ENCODE results near the gene HMGN2.

The HMGN2 gene

DNA sequence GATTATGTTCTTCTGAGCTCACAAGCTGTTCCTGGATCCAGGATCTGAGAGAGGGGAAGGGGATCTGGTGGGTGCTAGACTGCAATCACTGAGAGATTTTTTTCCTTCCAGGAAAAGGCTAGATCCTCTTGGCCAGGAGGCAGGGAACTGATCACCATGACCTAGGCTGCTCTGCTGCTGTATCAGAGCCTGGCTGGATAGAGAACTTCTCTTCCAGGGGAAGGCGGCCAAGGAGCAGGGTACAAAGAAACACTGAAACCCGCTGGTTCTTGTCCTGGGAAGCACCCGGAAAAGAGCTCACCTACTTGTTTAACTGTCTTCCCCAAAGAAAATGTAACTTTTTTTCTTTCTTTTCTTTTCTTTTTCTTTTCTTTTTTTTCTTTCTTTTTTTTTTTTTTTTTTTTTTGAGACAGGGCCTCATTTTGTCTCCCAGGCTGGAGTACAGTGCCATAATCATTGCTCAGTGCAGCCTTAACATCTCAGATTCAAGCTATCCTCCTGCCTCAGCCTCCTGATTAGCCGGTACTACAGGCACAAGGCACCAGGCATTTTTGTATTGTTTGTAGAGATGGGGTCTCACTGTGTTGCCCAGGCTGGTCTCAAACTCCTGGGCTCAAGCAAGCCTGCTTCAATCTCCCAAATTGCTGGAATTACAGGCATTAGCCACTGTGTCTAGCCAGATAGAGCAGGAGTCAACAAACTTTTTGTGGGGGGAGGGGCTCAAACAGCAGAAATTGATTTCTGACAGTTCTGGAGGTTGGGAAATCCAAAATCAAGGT is 44.9 kb downstream of the HMGN2 start:
- no peak overlapping the region for H3K4me3 ChIP-seq (ENCODE audit: low read length)
- no peak overlapping the region for H3K4me2 ChIP-seq (ENCODE audit: low read length)
- peaks cover 35% of the 10 kb centered on the region for H3K27me3 ChIP-seq (ENCODE audit: control insufficient read depth, insufficient read depth, low read length)
- no peaks in the 10 kb centered on the region for H3K9me3 ChIP-seq (replicated peaks; ENCODE audit: low read length)
- H3K36me3 ChIP-seq (ENCODE audit: insufficient read depth, low read length), result no peaks in the 10 kb centered on the region
- H3K4me1 ChIP-seq (ENCODE audit: control insufficient read depth, insufficient read depth, low read length), result no peaks in the 10 kb centered on the region
- no peak overlapping the region for H3K9ac ChIP-seq (ENCODE audit: low read depth, low read length)

DNA sequence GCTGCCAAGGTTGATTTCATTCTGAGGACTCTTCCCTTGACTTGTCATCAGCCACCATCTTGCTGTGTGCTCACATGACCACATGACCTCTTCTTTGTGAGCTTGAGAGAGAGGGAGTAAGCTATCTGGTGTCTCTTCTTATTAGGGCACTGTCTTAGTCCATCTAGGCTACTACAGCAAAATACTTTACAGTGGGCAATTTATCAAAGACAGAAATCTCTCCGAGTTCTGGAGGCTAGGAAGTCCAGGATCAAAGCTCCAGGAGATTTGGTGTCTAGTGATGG is 45.5 kb downstream of the HMGN2 start:
- Histone ChIP-seq H3K4me2 (ENCODE audit: low read length) (no peak overlapping the region), H3K4me1 (ENCODE audit: control insufficient read depth, insufficient read depth, low read length) (no peaks in the 10 kb centered on the region)

DNA sequence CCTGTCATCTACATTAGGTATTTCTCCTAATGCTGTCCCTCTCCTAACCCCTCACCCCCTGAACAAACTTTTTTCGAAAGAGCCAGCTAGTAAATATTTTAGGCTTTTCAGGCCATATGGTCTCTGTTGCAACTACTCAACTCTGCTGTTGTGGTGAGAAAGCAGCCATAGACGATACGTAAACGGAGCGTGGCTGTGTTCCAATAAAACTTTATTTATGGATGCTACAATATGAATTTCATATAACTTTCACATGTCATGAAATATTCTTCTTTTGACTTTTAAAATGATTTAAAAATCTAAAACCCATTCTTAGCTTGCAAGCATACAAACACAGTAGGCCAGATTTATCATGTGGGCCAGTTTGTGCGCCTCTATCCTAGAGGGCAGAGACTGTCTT is 46.1 kb downstream of the HMGN2 start:
- H3K9me3 ChIP-seq (replicated peaks; ENCODE audit: low read length), result no peaks in the 10 kb centered on the region
- H3K4me1 ChIP-seq (ENCODE audit: control insufficient read depth, insufficient read depth, low read length), result no peaks in the 10 kb centered on the region
- no peak overlapping the region for H3K9ac ChIP-seq (ENCODE audit: low read depth, low read length)
- H3K36me3 ChIP-seq (ENCODE audit: insufficient read depth, low read length), result no peaks in the 10 kb centered on the region
- H3K4me3 ChIP-seq (ENCODE audit: low read length), result no peak overlapping the region
- H3K27me3 ChIP-seq (ENCODE audit: control insufficient read depth, insufficient read depth, low read length), result peaks cover 41% of the 10 kb centered on the region
- H3K4me2 ChIP-seq (ENCODE audit: low read length), result no peak overlapping the region

More for the DNA sequence above, 45.5 kb downstream of the HMGN2 start:
- Histone ChIP-seq H3K27me3 (ENCODE audit: control insufficient read depth, insufficient read depth, low read length) (peaks cover 40% of the 10 kb centered on the region), H3K9me3 (replicated peaks; ENCODE audit: low read length) (no peaks in the 10 kb centered on the region), H3K4me3 (ENCODE audit: low read length) (no peak overlapping the region), H3K9ac (ENCODE audit: low read depth, low read length) (no peak overlapping the region), H3K36me3 (ENCODE audit: insufficient read depth, low read length) (no peaks in the 10 kb centered on the region)

DNA sequence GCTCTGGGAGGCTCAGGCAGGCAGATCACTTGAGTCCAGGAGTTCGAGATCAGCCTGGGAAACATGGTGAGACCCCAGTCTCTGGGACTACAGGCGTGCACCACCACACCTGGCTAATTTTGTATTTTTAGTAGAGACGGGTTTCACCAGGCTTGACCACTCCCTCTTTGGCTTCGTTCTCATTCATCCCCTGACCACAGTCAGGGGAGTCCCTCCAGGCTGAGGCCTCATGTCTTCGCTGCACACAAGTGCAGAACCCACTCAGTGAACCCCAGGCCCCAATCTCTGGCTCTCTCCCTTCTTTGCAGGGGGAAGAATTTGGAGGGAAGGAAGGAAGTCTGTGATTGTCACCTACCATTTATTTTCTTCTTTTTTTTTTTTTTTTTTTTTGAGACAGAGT is 48.1 kb downstream of the HMGN2 start:
- Histone ChIP-seq H3K4me2 (ENCODE audit: low read length) (no peak overlapping the region), H3K4me3 (ENCODE audit: low read length) (no peak overlapping the region), H3K9me3 (replicated peaks; ENCODE audit: low read length) (no peaks in the 10 kb centered on the region), H3K9ac (ENCODE audit: low read depth, low read length) (no peak overlapping the region), H3K4me1 (ENCODE audit: control insufficient read depth, insufficient read depth, low read length) (no peaks in the 10 kb centered on the region), H3K36me3 (ENCODE audit: insufficient read depth, low read length) (no peaks in the 10 kb centered on the region), H3K27me3 (ENCODE audit: control insufficient read depth, insufficient read depth, low read length) (peaks cover 53% of the 10 kb centered on the region)

DNA sequence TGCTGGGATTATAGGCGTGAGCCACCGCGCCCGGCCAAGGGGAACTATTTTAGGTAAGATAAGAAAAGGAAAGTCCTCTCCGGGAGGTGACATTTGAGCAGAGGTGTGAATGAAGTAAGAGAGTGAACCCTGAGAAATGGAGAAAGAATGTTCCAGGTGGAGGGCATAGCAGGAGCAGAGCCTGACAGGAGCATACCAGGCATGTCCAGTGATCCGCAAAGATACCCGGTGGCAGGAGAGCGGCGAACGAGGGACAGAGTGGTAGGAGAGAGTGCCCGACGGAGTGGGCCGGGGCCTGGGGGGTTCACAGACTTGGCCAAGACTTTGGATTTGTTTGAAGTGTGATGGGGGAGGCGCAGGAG is 49.4 kb downstream of the HMGN2 start:
- H3K4me1 ChIP-seq (ENCODE audit: control insufficient read depth, insufficient read depth, low read length), result no peaks in the 10 kb centered on the region
- no peak overlapping the region for H3K4me3 ChIP-seq (ENCODE audit: low read length)
- no peaks in the 10 kb centered on the region for H3K9me3 ChIP-seq (replicated peaks; ENCODE audit: low read length)
- H3K36me3 ChIP-seq (ENCODE audit: insufficient read depth, low read length), result no peaks in the 10 kb centered on the region
- H3K9ac ChIP-seq (ENCODE audit: low read depth, low read length), result no peak overlapping the region
- peaks cover 52% of the 10 kb centered on the region for H3K27me3 ChIP-seq (ENCODE audit: control insufficient read depth, insufficient read depth, low read length)
- H3K4me2 ChIP-seq (ENCODE audit: low read length), result no peak overlapping the region

DNA sequence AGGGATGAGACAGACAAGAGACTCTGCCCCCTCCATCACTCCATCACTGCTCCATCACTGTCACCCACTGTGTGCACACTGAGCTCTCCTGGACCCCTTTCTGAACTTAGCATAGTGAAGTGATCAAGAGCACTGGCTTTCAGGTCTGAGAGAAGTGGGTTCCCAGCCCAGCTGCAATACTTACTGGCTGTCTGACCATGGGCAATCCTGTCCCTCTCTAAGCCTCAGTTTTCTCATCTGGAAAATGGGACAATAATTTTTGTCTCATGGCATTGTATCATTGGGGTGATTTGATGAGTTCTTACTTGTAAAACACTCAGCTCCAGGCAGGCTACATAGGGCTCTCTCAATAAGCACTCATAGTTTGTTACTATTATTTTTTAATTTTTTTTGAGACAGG is 49.8 kb downstream of the HMGN2 start:
- Histone ChIP-seq H3K4me2 (ENCODE audit: low read length) (no peak overlapping the region), H3K4me3 (ENCODE audit: low read length) (no peak overlapping the region), H3K9ac (ENCODE audit: low read depth, low read length) (no peak overlapping the region), H3K27me3 (ENCODE audit: control insufficient read depth, insufficient read depth, low read length) (peaks cover 47% of the 10 kb centered on the region), H3K9me3 (replicated peaks; ENCODE audit: low read length) (no peaks in the 10 kb centered on the region), H3K36me3 (ENCODE audit: insufficient read depth, low read length) (no peaks in the 10 kb centered on the region), H3K4me1 (ENCODE audit: control insufficient read depth, insufficient read depth, low read length) (no peaks in the 10 kb centered on the region)

DNA sequence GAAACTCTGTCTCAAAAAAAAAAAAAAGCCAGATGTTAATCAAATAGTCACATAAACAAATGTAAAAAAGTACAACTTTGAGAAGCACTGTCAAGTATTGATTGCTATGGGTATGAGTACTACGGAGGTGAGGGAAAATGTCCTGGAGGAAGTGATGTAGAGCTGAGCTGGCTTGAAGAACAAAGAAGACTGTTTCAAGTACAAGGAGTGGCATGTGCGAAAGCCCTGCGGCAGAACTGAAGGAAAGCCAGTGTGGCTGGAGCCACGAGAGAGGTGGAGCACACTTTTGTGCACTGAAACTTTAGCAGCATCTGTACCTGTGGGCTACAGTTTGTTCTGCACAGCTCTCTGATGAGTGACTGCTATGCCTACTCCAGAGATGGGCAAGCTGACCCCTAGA is 51.9 kb downstream of the HMGN2 start:
- no peak overlapping the region for H3K4me2 ChIP-seq (ENCODE audit: low read length)
- peaks cover 38% of the 10 kb centered on the region for H3K27me3 ChIP-seq (ENCODE audit: control insufficient read depth, insufficient read depth, low read length)
- no peak overlapping the region for H3K9ac ChIP-seq (ENCODE audit: low read depth, low read length)
- H3K4me1 ChIP-seq (ENCODE audit: control insufficient read depth, insufficient read depth, low read length), result peaks cover 1% of the 10 kb centered on the region
- no peaks in the 10 kb centered on the region for H3K36me3 ChIP-seq (ENCODE audit: insufficient read depth, low read length)
- no peak overlapping the region for H3K4me3 ChIP-seq (ENCODE audit: low read length)
- H3K9me3 ChIP-seq (replicated peaks; ENCODE audit: low read length), result no peaks in the 10 kb centered on the region

Measured in skeletal muscle satellite cell (primary cell).